ENCODE results near the gene RAPGEF2. TPM values are rescaled to one million over a fixed set of nuclear protein-coding genes. Genes with fewer than 3 reads are reported as not detected.

The RAPGEF2 gene
- total RNA-seq, 1 experiment from 2014 or later, result 26.3 TPM

DNA sequence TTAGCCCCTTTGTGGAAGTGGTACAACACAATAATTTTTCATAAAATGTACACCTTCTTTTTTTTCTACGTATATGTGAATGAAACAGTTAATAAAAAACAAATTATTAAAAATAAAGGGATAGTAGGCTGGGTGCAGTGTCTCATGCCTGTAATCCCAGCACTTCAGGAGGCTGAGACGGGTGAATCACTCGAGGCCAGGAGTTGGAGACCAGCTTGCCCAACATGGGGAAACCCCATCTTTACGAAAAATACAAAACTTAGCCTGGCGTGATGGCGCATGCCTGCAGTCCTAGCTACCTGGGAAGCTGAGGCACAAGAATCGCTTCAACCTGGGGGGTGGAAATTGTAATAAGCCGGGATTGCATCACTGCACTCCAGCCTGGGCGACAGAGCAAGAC is 244.9 kb downstream of the RAPGEF2 start:
- no TSS peak for BruUV-seq (replicated peaks)
- Mint-ChIP-seq H3K4me1 (ENCODE audit: insufficient read depth, unreplicated experiment) (no peaks in the 10 kb centered on the region), H3K4me3 (ENCODE audit: unreplicated experiment) (no peak overlapping the region), H3K36me3 (ENCODE audit: insufficient read depth, unreplicated experiment) (peaks cover 74% of the 10 kb centered on the region), H3K27ac (ENCODE audit: low read depth, unreplicated experiment) (no peak overlapping the region), H3K9me3 (ENCODE audit: unreplicated experiment) (no peaks in the 10 kb centered on the region), H3K27me3 (ENCODE audit: insufficient read depth, unreplicated experiment) (no peaks in the 10 kb centered on the region)
- intact Hi-C loops (cut with micrococcal nuclease), result no loop called here
- no peak for TF ChIP-seq CTCF (IDR thresholded peaks at IDR 0.05; ENCODE audit: unreplicated experiment)
- no peak for DNase-seq (ENCODE audit: unreplicated experiment)
- POLR2A ChIA-PET, result interaction anchor here (0.7 kb wide), 1 partner anchor 691 kb away, joined by 5 read pairs; no protein-coding TSS in a partner anchor
- CTCF ChIA-PET, result no interaction called here

DNA sequence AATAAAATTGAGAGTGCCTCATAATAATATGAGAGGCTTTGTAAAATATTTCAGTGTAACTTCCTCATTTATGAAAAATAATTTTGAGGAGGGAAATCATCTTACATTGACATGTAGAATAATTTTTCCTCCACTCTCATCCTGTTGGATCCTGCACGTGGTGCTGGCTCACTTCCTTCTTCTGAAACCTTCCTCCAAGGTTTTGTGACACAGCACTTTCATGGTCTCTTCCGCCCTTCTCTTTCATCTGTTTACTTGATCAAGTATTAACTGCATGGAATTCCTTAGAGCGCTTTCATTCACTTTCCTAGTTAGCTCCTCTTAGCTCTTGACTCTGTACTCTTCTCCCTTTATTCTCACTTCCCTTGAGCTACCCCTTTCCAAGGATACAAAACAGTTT is 246.5 kb downstream of the RAPGEF2 start:
- H3K4me3 Mint-ChIP-seq (ENCODE audit: unreplicated experiment), result no peak overlapping the region
- ChIA-PET POLR2A (interaction anchor here (0.9 kb wide), 1 partner anchor 12 kb away, joined by 3 read pairs; no protein-coding TSS in a partner anchor), CTCF (interaction anchor here (0.6 to 0.9 kb wide), 2 partner anchors 35 to 96 kb away, joined by 3 read pairs; no protein-coding TSS in a partner anchor)
- no TSS peak for BruUV-seq (replicated peaks)
- H3K9me3 Mint-ChIP-seq (ENCODE audit: unreplicated experiment), result no peaks in the 10 kb centered on the region
- no peaks in the 10 kb centered on the region for H3K27me3 Mint-ChIP-seq (ENCODE audit: insufficient read depth, unreplicated experiment)
- peaks cover 74% of the 10 kb centered on the region for H3K36me3 Mint-ChIP-seq (ENCODE audit: insufficient read depth, unreplicated experiment)
- intact Hi-C loops (cut with micrococcal nuclease), result no loop called here
- no peaks in the 10 kb centered on the region for H3K4me1 Mint-ChIP-seq (ENCODE audit: insufficient read depth, unreplicated experiment)
- no peak for TF ChIP-seq CTCF (IDR thresholded peaks at IDR 0.05; ENCODE audit: unreplicated experiment)
- no peak overlapping the region for H3K27ac Mint-ChIP-seq (ENCODE audit: low read depth, unreplicated experiment)
- no peak for DNase-seq (ENCODE audit: unreplicated experiment)

GRCh38 chr4:159352609-159353008 is 249.7 kb downstream of the RAPGEF2 start:
- POLR2A ChIA-PET, result interaction anchor here (0.6 kb wide), 1 partner anchor 643 kb away, joined by 3 read pairs; no protein-coding TSS in a partner anchor
- H3K9me3 Mint-ChIP-seq (ENCODE audit: unreplicated experiment), result no peaks in the 10 kb centered on the region
- intact Hi-C loops (cut with micrococcal nuclease), result no loop called here
- no peak for TF ChIP-seq CTCF (IDR thresholded peaks at IDR 0.05; ENCODE audit: unreplicated experiment)
- BruUV-seq (replicated peaks), result no TSS peak
- CTCF ChIA-PET, result interaction anchor here (0.6 to 1.0 kb wide), 3 partner anchors 31 to 1171 kb away, joined by 4 to 7 read pairs (median 5); no protein-coding TSS in a partner anchor
- H3K4me3 Mint-ChIP-seq (ENCODE audit: unreplicated experiment), result no peak overlapping the region
- H3K27me3 Mint-ChIP-seq (ENCODE audit: insufficient read depth, unreplicated experiment), result no peaks in the 10 kb centered on the region
- H3K36me3 Mint-ChIP-seq (ENCODE audit: insufficient read depth, unreplicated experiment), result peaks cover 68% of the 10 kb centered on the region
- no peaks in the 10 kb centered on the region for H3K4me1 Mint-ChIP-seq (ENCODE audit: insufficient read depth, unreplicated experiment)
- H3K27ac Mint-ChIP-seq (ENCODE audit: low read depth, unreplicated experiment), result no peak overlapping the region
- DNase-seq (ENCODE audit: unreplicated experiment), result no peak

- H3K27me3 Mint-ChIP-seq (ENCODE audit: insufficient read depth, unreplicated experiment), result no peaks in the 10 kb centered on the region
- ChIA-PET CTCF (interaction anchor here (0.5 to 1.1 kb wide), 7 partner anchors 20 to 1170 kb away, joined by 3 to 7 read pairs (median 4); no protein-coding TSS in a partner anchor), POLR2A (interaction anchor here (0.6 kb wide), 1 partner anchor 644 kb away, joined by 3 read pairs; no protein-coding TSS in a partner anchor)
- no peak overlapping the region for H3K27ac Mint-ChIP-seq (ENCODE audit: low read depth, unreplicated experiment)
- peaks cover 5% of the 10 kb centered on the region for H3K4me1 Mint-ChIP-seq (ENCODE audit: insufficient read depth, unreplicated experiment)
- no peak for DNase-seq (ENCODE audit: unreplicated experiment)
- TSS peak; percentile 32 for BruUV-seq (replicated peaks)
- intact Hi-C loops (cut with micrococcal nuclease), result no loop called here
- H3K36me3 Mint-ChIP-seq (ENCODE audit: insufficient read depth, unreplicated experiment), result peaks cover 68% of the 10 kb centered on the region
- H3K4me3 Mint-ChIP-seq (ENCODE audit: unreplicated experiment), result no peak overlapping the region
- no peak for TF ChIP-seq CTCF (IDR thresholded peaks at IDR 0.05; ENCODE audit: unreplicated experiment)
- no peaks in the 10 kb centered on the region for H3K9me3 Mint-ChIP-seq (ENCODE audit: unreplicated experiment)
Observed at GRCh38 chr4:159353422-159354116, 250.7 kb downstream of the RAPGEF2 start.

All from MCF 10A (cell line).